Measurements from ENCODE around the gene C19orf67.
A peak's percentile ranks its signal among the peaks of the same experiment; 100 is the strongest.

C19orf67 gene

GRCh38 chr19:14119644-14120496 is 34.3 kb upstream of the C19orf67 start:
- no peak overlapping the region for H3K4me3 ChIP-seq (replicated peaks; ENCODE audit: low read depth, low read length)
- TF ChIP-seq CTCF (IDR thresholded peaks at IDR 0.05; ENCODE audit: low read length, missing control alignments): no peak
- no peak for DNase-seq (ENCODE audit: low read depth)

- DNase-seq (ENCODE audit: low read depth): no peak
- TF ChIP-seq CTCF (IDR thresholded peaks at IDR 0.05; ENCODE audit: low read length, missing control alignments): no peak
- peak overlapping the region; percentile 54 for H3K4me3 ChIP-seq (replicated peaks; ENCODE audit: low read depth, low read length)
These were observed 33.6 kb upstream of the C19orf67 start for GRCh38 chr19:14119146-14119545.

- no peak for TF ChIP-seq CTCF (IDR thresholded peaks at IDR 0.05; ENCODE audit: low read length, missing control alignments)
- H3K4me3 ChIP-seq (replicated peaks; ENCODE audit: low read depth, low read length): peak overlapping the region; percentile 54
- peak; percentile 79 for DNase-seq (ENCODE audit: low read depth)
These were observed 32.8 kb upstream of the C19orf67 start for GRCh38 chr19:14118165-14119051.

- peak; percentile 99 for DNase-seq (ENCODE audit: low read depth)
- no peak for TF ChIP-seq CTCF (IDR thresholded peaks at IDR 0.05; ENCODE audit: low read length, missing control alignments)
- peak within 1 kb of the TSS; percentile 81 for H3K4me3 ChIP-seq (replicated peaks; ENCODE audit: low read depth, low read length)
These were observed 32.1 kb upstream of the C19orf67 start, which contains the start of gene PRKACA for GRCh38 chr19:14117668-14118164. PRKACA (minus strand) TSS chr19:14117762; CDS start chr19:14117547, 215 bp downstream.

GRCh38 chr19:14116918-14117578 is 31.5 kb upstream of the C19orf67 start:
- peak overlapping the region; percentile 81 for H3K4me3 ChIP-seq (replicated peaks; ENCODE audit: low read depth, low read length)
- no peak for DNase-seq (ENCODE audit: low read depth)
- TF ChIP-seq CTCF (IDR thresholded peaks at IDR 0.05; ENCODE audit: low read length, missing control alignments): no peak

GRCh38 chr19:14116525-14116917 is 30.9 kb upstream of the C19orf67 start:
- DNase-seq (ENCODE audit: low read depth): no peak
- TF ChIP-seq CTCF (IDR thresholded peaks at IDR 0.05; ENCODE audit: low read length, missing control alignments): no peak
- H3K4me3 ChIP-seq (replicated peaks; ENCODE audit: low read depth, low read length): peak overlapping the region; percentile 81

All from fibroblast of pulmonary artery (primary cell).